ENCODE results near the gene PSMG3.
"Not testable (repeated sequence)": the region's sequence is repeated elsewhere in the genome, so short reads cannot be mapped to it uniquely, and the experiment has no call there.

Gene PSMG3

DNA sequence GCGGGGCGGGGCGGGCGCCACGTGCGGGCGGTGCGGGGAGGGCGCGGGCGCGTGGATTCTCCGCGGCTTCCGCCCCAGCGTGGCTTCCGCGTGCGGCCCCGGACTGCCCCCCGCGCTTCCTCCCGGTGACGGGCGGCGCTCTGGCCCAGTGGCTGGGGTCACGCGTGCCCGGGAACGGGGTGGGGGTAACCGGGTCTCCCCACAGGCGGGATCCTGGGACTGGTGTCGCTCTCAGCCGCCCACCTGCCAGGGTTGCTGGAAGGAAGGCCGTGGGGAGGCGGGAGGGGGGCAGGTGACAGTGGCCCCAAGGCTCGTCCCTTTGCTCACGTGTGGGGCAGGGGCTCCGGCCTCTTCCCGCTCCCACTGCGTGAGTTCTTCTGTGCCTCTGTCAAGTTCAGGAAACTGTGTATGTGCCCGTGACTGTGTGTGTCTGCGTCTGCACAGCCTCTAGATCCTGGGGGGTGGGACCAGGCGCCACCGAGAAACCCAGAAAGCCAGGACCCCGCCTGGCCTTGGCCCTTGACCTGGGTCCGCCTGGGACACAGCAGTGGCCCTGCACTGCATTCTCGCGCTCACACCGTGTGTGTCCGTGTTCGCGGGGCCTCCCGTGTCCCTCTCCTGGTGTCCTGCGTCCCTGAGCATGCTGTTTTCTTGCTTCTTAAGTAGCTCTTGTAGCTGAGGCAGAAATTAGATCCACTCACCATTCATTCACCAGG, 38.4 kb downstream of the PSMG3 start:
- in situ Hi-C loops (cut with MboI; ENCODE audit: low sequenced_read_pairs), result no loop called here
- H3K4me1 ChIP-seq, result peaks cover 11% of the 10 kb centered on the region
- peak overlapping the region; percentile 49 for H3K4me3 ChIP-seq
- peaks cover 2% of the 10 kb centered on the region; the same call in 1 of the 2 replicates for H3K36me3 ChIP-seq (replicated peaks)
- no peak for DNase-seq (ENCODE audit: low spot score in 2 of 2)
- no peaks in the 10 kb centered on the region for H3K9me3 ChIP-seq
- H3K27me3 ChIP-seq (ENCODE audit: low read depth), result peaks cover 2% of the 10 kb centered on the region; the same call in 1 of the 2 replicates

- Histone ChIP-seq H3K4me1 (peaks cover 11% of the 10 kb centered on the region), H3K9me3 (no peaks in the 10 kb centered on the region), H3K36me3 (replicated peaks) (peaks cover 2% of the 10 kb centered on the region; the same call in 1 of the 2 replicates), H3K4me3 (peak overlapping the region; percentile 49; the same call in 1 of the 2 replicates), H3K27me3 (ENCODE audit: low read depth) (peaks cover 3% of the 10 kb centered on the region; the same call in 1 of the 2 replicates)
- no peak for DNase-seq (ENCODE audit: low spot score in 2 of 2)
- in situ Hi-C loops (cut with MboI; ENCODE audit: low sequenced_read_pairs), result no loop called here
Measured at GRCh38 chr7:1530946-1531262, 38.9 kb downstream of the PSMG3 start.

GRCh38 chr7:1529383-1530116, 40.3 kb downstream of the PSMG3 start:
- DNase-seq (ENCODE audit: low spot score in 2 of 2), result no peak
- Histone ChIP-seq H3K4me1 (peaks cover 11% of the 10 kb centered on the region), H3K9me3 (no peaks in the 10 kb centered on the region), H3K4me3 (no peak overlapping the region; the same call in 1 of the 2 replicates), H3K36me3 (replicated peaks) (no peaks in the 10 kb centered on the region; the same call in 1 of the 2 replicates), H3K27me3 (ENCODE audit: low read depth) (peaks cover 3% of the 10 kb centered on the region; the same call in 1 of the 2 replicates)
- in situ Hi-C loops (cut with MboI; ENCODE audit: low sequenced_read_pairs), result no loop called here

DNA sequence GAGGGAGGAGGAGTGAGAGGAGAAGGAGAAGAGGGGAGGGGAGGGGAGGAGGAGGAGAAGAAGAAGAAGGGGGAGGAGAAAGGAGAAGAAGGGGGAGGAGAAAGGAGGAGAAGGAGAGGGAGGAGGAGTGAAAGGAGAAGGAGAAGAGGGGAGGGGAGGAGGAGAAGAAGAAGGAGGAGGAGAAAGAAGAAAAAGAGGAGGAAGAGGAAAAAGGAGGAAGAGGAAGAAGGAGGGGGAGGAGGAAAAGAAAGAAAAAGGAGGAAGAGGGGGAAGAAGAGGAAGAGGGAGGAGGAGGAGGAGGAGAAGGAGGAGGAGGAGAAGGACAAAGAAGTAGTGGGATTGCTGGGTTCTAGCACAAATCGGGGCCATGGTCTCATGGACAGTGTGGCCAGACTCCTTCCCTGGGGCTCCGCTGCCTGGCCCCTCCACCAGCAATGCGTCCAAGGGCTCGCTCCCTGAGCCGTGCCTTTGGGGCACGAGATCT, 43.5 kb downstream of the PSMG3 start:
- DNase-seq (ENCODE audit: low spot score in 2 of 2), result no peak
- Histone ChIP-seq H3K4me1 (no peaks in the 10 kb centered on the region; the same call in 1 of the 2 replicates), H3K27me3 (ENCODE audit: low read depth) (peaks cover 3% of the 10 kb centered on the region; the same call in 1 of the 2 replicates), H3K36me3 (replicated peaks) (no peaks in the 10 kb centered on the region), H3K4me3 (no peak overlapping the region), H3K9me3 (no peaks in the 10 kb centered on the region)
- in situ Hi-C loops (cut with MboI; ENCODE audit: low sequenced_read_pairs), result no loop called here

DNA sequence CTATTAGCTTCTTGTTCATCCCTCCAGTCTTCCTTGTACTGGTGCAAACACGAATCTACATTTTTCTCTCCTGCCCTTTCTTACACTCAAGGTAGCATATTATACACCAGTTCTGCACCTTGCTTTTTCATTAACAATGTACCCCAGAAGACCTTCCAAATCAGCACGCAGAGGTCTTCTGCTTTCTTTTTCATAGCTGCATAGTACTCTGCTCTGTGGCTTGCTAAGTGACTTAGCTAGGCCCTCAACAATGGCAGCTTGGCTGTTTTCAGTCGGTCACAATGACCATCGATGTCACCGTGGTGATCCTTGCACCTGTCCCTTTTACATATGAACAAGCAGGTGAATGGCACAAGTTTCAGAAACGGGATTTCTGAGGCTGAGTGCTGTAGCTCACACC, 44.4 kb downstream of the PSMG3 start:
- in situ Hi-C loops (cut with MboI; ENCODE audit: low sequenced_read_pairs), result no loop called here
- Histone ChIP-seq H3K4me3 (no peak overlapping the region), H3K27me3 (ENCODE audit: low read depth) (peaks cover 3% of the 10 kb centered on the region; the same call in 1 of the 2 replicates), H3K9me3 (no peaks in the 10 kb centered on the region), H3K4me1 (no peaks in the 10 kb centered on the region; the same call in 1 of the 2 replicates), H3K36me3 (replicated peaks) (no peaks in the 10 kb centered on the region)
- DNase-seq (ENCODE audit: low spot score in 2 of 2), result no peak

- Histone ChIP-seq H3K4me3 (no peak overlapping the region), H3K9me3 (no peaks in the 10 kb centered on the region), H3K4me1 (no peaks in the 10 kb centered on the region), H3K27me3 (ENCODE audit: low read depth) (peaks cover 3% of the 10 kb centered on the region; the same call in 1 of the 2 replicates), H3K36me3 (replicated peaks) (no peaks in the 10 kb centered on the region)
- in situ Hi-C loops (cut with MboI; ENCODE audit: low sequenced_read_pairs), result no loop called here
- DNase-seq (ENCODE audit: low spot score in 2 of 2), result no peak
Measured at GRCh38 chr7:1523844-1524243, 46.0 kb downstream of the PSMG3 start.

GRCh38 chr7:1523208-1523607, 46.6 kb downstream of the PSMG3 start:
- Histone ChIP-seq H3K4me3 (no peak overlapping the region), H3K9me3 (no peaks in the 10 kb centered on the region), H3K4me1 (no peaks in the 10 kb centered on the region), H3K36me3 (replicated peaks) (no peaks in the 10 kb centered on the region), H3K27me3 (ENCODE audit: low read depth) (peaks cover 3% of the 10 kb centered on the region; the same call in 1 of the 2 replicates)
- in situ Hi-C loops (cut with MboI; ENCODE audit: low sequenced_read_pairs), result no loop called here
- no peak for DNase-seq (ENCODE audit: low spot score in 2 of 2)

DNA sequence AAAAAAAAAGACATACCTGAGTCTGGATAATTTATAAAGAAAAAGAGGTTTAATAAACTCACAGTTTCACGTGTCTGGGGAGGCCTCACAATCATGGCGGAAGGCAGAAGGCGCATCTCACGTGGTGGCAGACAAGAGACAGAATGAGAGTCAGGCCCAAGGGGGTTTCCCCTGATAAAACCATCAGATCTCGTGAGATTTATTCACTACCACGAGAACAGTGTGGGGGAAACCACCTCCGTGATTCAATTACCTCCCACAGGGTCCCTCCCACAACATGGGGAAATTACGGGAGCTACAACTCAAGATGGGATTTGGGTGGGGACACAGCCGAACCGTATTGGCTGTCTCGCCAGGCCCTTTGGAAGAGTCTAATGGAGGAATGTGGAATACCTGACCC, 48.4 kb downstream of the PSMG3 start:
- Histone ChIP-seq H3K36me3 (replicated peaks) (no peaks in the 10 kb centered on the region), H3K27me3 (ENCODE audit: low read depth) (peaks cover 2% of the 10 kb centered on the region; the same call in 1 of the 2 replicates), H3K4me3 (no peak overlapping the region), H3K4me1 (no peaks in the 10 kb centered on the region), H3K9me3 (no peaks in the 10 kb centered on the region)
- in situ Hi-C loops (cut with MboI; ENCODE audit: low sequenced_read_pairs), result no loop called here
- DNase-seq (ENCODE audit: low spot score in 2 of 2), result no peak

- Histone ChIP-seq H3K4me1 (no peaks in the 10 kb centered on the region), H3K4me3 (no peak overlapping the region), H3K27me3 (ENCODE audit: low read depth) (no peaks in the 10 kb centered on the region), H3K36me3 (replicated peaks) (no peaks in the 10 kb centered on the region), H3K9me3 (no peaks in the 10 kb centered on the region)
- no peak for DNase-seq (ENCODE audit: low spot score in 2 of 2)
- in situ Hi-C loops (cut with MboI; ENCODE audit: low sequenced_read_pairs), result no loop called here
Measured at GRCh38 chr7:1520539-1521234, 49.1 kb downstream of the PSMG3 start.

- H3K4me3 ChIP-seq; DNase-seq (ENCODE audit: low spot score in 2 of 2); H3K27me3 ChIP-seq (ENCODE audit: low read depth); H3K9me3 ChIP-seq; H3K4me1 ChIP-seq; in situ Hi-C loops (cut with MboI; ENCODE audit: low sequenced_read_pairs); H3K36me3 ChIP-seq (replicated peaks): not testable (repeated sequence)
Measured at GRCh38 chr7:1519322-1519922, 50.4 kb downstream of the PSMG3 start.
